ENCODE data around the gene TNNI2.
A peak's percentile ranks its signal among the peaks of the same experiment; 100 is the strongest.

Gene TNNI2

DNA sequence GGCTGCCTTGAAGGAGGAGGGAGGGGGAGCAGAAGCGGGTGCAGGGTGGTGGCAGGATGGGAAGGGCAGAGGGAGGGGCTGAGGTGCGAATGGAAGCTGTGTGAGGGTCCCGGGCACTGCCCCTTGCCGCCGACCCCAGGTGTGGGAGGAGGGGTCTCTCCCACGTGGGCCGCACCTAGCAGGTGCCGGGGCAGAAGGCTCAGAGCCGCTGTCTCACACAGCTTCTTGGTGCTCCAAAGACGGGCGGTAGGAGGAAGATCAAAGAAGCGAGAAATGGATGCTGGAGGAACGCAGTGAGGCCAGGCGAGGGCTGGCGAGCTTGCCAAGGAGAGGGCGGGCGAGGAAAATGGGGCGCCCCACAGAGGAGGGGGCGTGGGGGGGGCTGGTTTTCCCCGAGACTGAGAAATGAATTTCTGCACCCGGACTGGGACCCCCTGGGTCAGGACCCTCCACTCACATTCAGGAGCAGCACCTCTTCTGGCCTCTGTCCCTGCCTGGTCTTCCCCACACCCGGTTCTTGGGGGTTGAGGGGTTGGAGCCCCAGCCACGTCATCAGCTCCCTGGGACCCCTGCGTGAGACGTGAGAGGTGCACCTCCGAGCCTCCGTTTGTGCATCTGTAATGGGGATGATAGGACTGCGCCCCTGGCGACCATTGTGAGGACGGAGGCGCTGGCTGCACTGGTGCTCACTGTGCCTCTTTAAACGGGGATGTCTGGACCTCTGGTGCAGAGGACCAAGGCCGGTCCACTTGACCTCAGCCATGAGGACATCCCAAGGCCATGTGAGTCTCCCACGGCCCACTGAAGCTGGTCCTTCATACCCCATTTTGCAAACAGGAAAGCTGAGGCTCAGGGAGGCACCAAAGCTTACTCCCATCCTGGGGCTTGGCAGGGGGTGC, 30.9 kb downstream of the TNNI2 start:
- no peak for TF ChIP-seq MAX (IDR thresholded peaks at IDR 0.05)
- TF ChIP-seq ZBTB7A (IDR thresholded peaks at IDR 0.05; ENCODE audit: low read depth), result no peak
- TF ChIP-seq, protein P1, sequence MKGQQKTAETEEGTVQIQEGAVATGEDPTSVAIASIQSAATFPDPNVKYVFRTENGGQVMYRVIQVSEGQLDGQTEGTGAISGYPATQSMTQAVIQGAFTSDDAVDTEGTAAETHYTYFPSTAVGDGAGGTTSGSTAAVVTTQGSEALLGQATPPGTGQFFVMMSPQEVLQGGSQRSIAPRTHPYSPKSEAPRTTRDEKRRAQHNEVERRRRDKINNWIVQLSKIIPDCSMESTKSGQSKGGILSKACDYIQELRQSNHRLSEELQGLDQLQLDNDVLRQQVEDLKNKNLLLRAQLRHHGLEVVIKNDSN (IDR thresholded peaks at IDR 0.05), result no peak
- TF ChIP-seq TCF12 (IDR thresholded peaks at IDR 0.05; ENCODE audit: low read depth), result no peak
- TF ChIP-seq EP300 (IDR thresholded peaks at IDR 0.05; ENCODE audit: borderline replicate concordance), result no peak
- no peak for TF ChIP-seq CREB1 (IDR thresholded peaks at IDR 0.05; ENCODE audit: low read depth)
- no peak for TF ChIP-seq YY1 (IDR thresholded peaks at IDR 0.05; ENCODE audit: low read depth)

DNA sequence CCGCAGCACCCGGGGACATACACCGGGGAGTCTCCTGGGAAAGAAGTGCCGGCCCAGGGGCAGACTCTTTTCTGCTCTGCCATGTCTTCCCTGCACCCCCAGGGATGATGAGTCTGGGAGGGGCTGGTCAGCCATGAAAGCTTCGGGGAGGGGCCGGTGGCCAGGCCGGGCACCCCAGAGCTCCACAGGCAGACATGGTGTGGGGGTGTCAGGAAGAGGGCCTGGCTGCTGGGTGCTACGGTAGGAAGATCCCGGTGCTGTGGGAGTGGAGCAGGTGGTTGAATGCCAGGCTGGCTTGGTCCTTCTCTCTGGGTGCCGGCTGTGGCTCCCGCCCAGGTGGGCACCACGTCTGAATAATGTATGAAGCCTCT, 31.5 kb downstream of the TNNI2 start:
- TF ChIP-seq, protein P1 (IDR thresholded peaks at IDR 0.05), result no peak
- TF ChIP-seq EGR1 (IDR thresholded peaks at IDR 0.05) (no peak), CREB1 (IDR thresholded peaks at IDR 0.05; ENCODE audit: low read depth) (no peak), TEAD4 (IDR thresholded peaks at IDR 0.05) (no peak), EP300 (IDR thresholded peaks at IDR 0.05; ENCODE audit: borderline replicate concordance) (no peak), REST (IDR thresholded peaks at IDR 0.05; ENCODE audit: low read depth) (no peak), CEBPB (IDR thresholded peaks at IDR 0.05) (no peak), RAD21 (IDR thresholded peaks at IDR 0.05; ENCODE audit: low read depth) (no peak)

DNA sequence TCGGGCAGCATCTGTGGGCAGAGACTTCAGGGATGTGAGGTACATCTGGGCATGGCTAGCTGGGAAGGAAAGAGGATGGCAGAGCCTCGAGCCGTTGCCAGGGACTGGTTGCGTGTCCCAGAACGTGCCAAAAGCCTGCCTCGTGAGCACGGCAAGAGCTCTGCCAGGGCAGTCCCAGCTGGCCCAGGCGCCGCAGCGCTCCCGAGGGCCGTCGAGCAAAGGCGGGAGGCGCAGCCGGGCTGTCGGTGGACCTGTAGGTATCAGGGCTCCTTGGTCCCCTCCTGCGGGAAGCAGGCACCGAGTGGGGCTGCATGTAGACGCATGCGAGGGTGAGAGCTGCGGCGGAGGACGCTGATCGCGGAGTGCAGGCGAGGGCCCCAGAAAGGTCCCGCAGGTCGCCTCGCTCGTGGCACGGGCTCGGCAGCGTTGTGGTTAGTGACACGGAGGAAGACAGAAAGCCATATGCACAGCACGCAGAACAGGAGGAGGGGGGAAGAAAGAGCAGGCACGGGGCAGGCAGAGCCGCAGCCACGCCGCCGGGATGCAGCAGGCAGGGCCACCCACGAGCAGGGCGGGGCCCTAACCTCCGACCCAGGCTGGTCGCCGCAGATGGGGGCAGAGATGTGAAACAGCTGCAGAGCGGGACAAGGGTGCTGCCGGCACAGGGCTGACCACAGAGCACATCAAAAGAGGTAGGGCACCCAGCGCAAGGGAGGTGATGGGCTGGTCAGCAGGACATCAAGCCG, 32.1 kb downstream of the TNNI2 start:
- no peak for TF ChIP-seq YY1 (IDR thresholded peaks at IDR 0.05; ENCODE audit: low read depth)
- TF ChIP-seq MAX (IDR thresholded peaks at IDR 0.05), result 0 out of 2 replicates have a peak, but pooled peaks have one; percentile 26

DNA sequence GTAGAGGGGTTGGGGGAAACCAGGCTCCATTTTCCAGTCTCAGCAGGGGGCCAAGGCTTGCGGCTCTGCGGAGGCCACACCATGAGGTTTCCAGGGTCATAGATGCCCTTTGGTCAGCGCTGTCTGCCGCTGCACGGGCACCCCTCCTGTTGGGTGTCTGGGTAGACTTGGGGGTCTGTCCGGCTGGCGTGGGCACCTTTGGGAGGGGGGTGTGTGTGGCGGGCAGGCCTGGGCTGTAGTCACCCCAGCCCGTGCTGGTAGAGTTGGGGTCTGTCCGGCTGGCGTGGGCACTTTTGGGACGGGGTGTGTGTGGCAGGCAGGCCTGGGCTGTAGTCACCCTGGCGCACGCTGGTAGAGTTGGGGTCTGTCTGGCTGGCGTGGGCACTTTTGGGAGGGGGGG, 32.8 kb downstream of the TNNI2 start:
- no peak for TF ChIP-seq MAX (IDR thresholded peaks at IDR 0.05)
- no peak for TF ChIP-seq CEBPB (IDR thresholded peaks at IDR 0.05)
- TF ChIP-seq NFIC (IDR thresholded peaks at IDR 0.05), result no peak
- no peak for TF ChIP-seq FOXM1 (IDR thresholded peaks at IDR 0.05; ENCODE audit: borderline replicate concordance, low read depth)
- TF ChIP-seq TCF12 (IDR thresholded peaks at IDR 0.05; ENCODE audit: low read depth), result no peak
- no peak for TF ChIP-seq EP300 (IDR thresholded peaks at IDR 0.05; ENCODE audit: borderline replicate concordance)
- no peak for TF ChIP-seq RAD21 (IDR thresholded peaks at IDR 0.05; ENCODE audit: low read depth)
- no peak for TF ChIP-seq TEAD4 (IDR thresholded peaks at IDR 0.05)
- no peak for TF ChIP-seq EGR1 (IDR thresholded peaks at IDR 0.05)
- no peak for TF ChIP-seq YY1 (IDR thresholded peaks at IDR 0.05; ENCODE audit: low read depth)
- no peak for TF ChIP-seq REST (IDR thresholded peaks at IDR 0.05; ENCODE audit: low read depth)

DNA sequence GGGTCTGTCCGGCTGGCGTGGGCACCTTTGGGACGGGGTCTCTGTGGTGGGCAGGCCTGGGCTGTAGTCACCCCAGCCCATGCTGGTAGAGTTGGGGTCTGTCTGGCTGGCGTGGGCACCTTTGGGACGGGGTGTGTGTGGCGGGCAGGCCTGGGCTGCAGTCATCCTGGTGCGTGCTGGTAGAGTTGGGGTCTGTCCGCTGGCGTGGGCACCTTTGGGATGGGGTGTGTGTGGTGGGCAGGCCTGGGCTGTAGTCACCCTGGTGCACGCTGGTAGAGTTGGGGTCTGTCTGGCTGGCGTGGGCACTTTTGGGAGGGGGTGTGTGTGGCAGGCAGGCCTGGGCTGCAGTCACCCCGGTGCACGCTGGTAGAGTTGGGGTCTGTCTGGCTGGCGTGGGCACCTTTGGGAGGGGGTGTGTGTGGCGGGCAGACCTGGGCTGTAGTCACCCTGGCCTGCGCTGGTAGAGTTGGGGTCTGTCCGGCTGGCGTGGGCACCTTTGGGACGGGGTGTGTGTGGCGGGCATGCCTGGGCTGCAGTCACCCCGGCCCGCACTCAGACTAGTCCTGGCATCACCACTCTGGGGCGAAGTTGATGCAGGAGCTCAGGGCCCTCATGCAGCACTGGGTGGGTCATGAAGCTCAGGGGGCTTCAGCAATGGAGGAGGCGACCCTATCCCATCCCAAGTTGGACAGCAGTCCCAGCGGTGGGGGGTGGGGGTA, 33.6 kb downstream of the TNNI2 start:
- no peak for TF ChIP-seq RAD21 (IDR thresholded peaks at IDR 0.05; ENCODE audit: low read depth)
- no peak for TF ChIP-seq EGR1 (IDR thresholded peaks at IDR 0.05)
- TF ChIP-seq CEBPB (IDR thresholded peaks at IDR 0.05), result no peak
- TF ChIP-seq MAX (IDR thresholded peaks at IDR 0.05), result no peak
- no peak for TF ChIP-seq FOXM1 (IDR thresholded peaks at IDR 0.05; ENCODE audit: borderline replicate concordance, low read depth)
- no peak for TF ChIP-seq REST (IDR thresholded peaks at IDR 0.05; ENCODE audit: low read depth)
- no peak for TF ChIP-seq TEAD4 (IDR thresholded peaks at IDR 0.05)
- TF ChIP-seq NFIC (IDR thresholded peaks at IDR 0.05), result no peak
- no peak; the same call in 1 of the 2 replicates for TF ChIP-seq ZBTB7A (IDR thresholded peaks at IDR 0.05; ENCODE audit: low read depth)
- TF ChIP-seq, protein P1 (IDR thresholded peaks at IDR 0.05), result no peak
